GM23338 (cell line): Measurements from ENCODE around the gene GATA5. TPM values are rescaled to one million over a fixed set of nuclear protein-coding genes. Genes with fewer than 3 reads are reported as not detected.

Experiments
- ATAC-seq: fragments of 200-7000 bp; cut with Tn5 transposase; 3 replicates; pipeline ENCODE4 v1.9.1; 2020
- DNase-seq: peaks from one replicate; pipeline ENCODE4 v3.0.0-alpha.2; 2015; ENCODE audit warnings: low spot score
- H2AFZ ChIP-seq: fragments of 200-600 bp; sonication (generic); 2 replicates; pipeline ENCODE4 v1.8.0; 2016; ENCODE audit warnings: antibody characterized with exemption, mild to moderate bottlenecking, moderate library complexity
- H3F3A ChIP-seq: fragments of 200-600 bp; sonication (generic); replicated peaks from 2 replicates; pipeline ENCODE4 v1.8.0; 2017; ENCODE audit warnings: antibody characterized with exemption, mixed run types, low read depth
- H3K27ac ChIP-seq: fragments of 200-600 bp; sonication (generic); 2 replicates; pipeline ENCODE4 v1.6.1; 2016; ENCODE audit warnings: low read depth
- H3K27me3 ChIP-seq: fragments of 200-600 bp; sonication (generic); 2 replicates; pipeline ENCODE4 v1.8.0; 2016; ENCODE audit warnings: mild to moderate bottlenecking, mixed run types, moderate library complexity; ENCODE audit not compliant: insufficient read depth
- H3K36me3 ChIP-seq: fragments of 200-600 bp; sonication (generic); 2 replicates; pipeline ENCODE4 v1.8.0; 2016; ENCODE audit warnings: mild to moderate bottlenecking; ENCODE audit not compliant: insufficient read depth
- H3K4me1 ChIP-seq: fragments of 200-600 bp; sonication (generic); 2 replicates; pipeline ENCODE4 v1.8.0; 2016; ENCODE audit warnings: mild to moderate bottlenecking, moderate library complexity; ENCODE audit not compliant: insufficient read depth
- H3K4me2 ChIP-seq: fragments of 200-600 bp; sonication (generic); 2 replicates; pipeline ENCODE4 v1.7.1; 2017; ENCODE audit warnings: mixed run types
- H3K4me3 ChIP-seq: fragments of 200-600 bp; sonication (generic); 2 replicates; pipeline ENCODE4 v1.6.1; 2016; ENCODE audit warnings: mixed run types
- H3K79me2 ChIP-seq: fragments of 200-600 bp; sonication (generic); replicated peaks from 2 replicates; pipeline ENCODE4 v1.8.0; 2017; ENCODE audit warnings: mild to moderate bottlenecking; ENCODE audit not compliant: insufficient read depth
- H3K9me2 ChIP-seq: fragments of 200-600 bp; sonication (generic); 2 replicates; pipeline ENCODE4 v1.8.0; 2017; ENCODE audit not compliant: insufficient read depth
- H4K20me1 ChIP-seq: fragments of 200-600 bp; sonication (generic); replicated peaks from 2 replicates; pipeline ENCODE4 v1.8.0; 2017; ENCODE audit warnings: mild to moderate bottlenecking; ENCODE audit not compliant: insufficient read depth
- H3K27ac Mint-ChIP-seq: 2 replicates; pipeline ENCODE4 v1.8.0; 2020; ENCODE audit warnings: inconsistent platforms, mild to moderate bottlenecking, moderate library complexity, mixed read lengths
- H3K27me3 Mint-ChIP-seq: 3 replicates; pipeline ENCODE4 v1.8.0; 2022; ENCODE audit warnings: low read depth, mild to moderate bottlenecking, moderate library complexity, mixed read lengths, inconsistent platforms; ENCODE audit not compliant: insufficient read depth, poor library complexity
- H3K36me3 Mint-ChIP-seq: 3 replicates; pipeline ENCODE4 v1.8.0; 2021; ENCODE audit warnings: low read depth, mild to moderate bottlenecking, inconsistent platforms, moderate library complexity, mixed read lengths
- H3K4me1 Mint-ChIP-seq: 3 replicates; pipeline ENCODE4 v1.8.0; 2020; ENCODE audit warnings: mild to moderate bottlenecking, inconsistent platforms, mixed read lengths
- H3K4me3 Mint-ChIP-seq: 3 replicates; pipeline ENCODE4 v1.8.0; 2021; ENCODE audit warnings: moderate library complexity, mild to moderate bottlenecking, inconsistent platforms, mixed read lengths
- H3K9me3 Mint-ChIP-seq: 3 replicates; pipeline ENCODE4 v1.8.0; 2020; ENCODE audit warnings: moderate library complexity, mild to moderate bottlenecking, inconsistent platforms, mixed read lengths
- CREB1 ChIP-seq: fragments of 250-450 bp; sonication (Bioruptor Pico); IDR thresholded peaks from 2 replicates; pipeline ENCODE4 v1.5.0; 2020; ENCODE audit warnings: low read depth, mild to moderate bottlenecking, moderate library complexity
- CTCF ChIP-seq, 2 experiments: fragments of 200-600 bp in 1 of 2; sonication (generic) in 1 of 2; conservative IDR thresholded peaks; 2 replicates each; pipeline versions ENCODE4 v1.5.1 to v1.6.1; 2016 to 2017; ENCODE audit warnings: antibody characterized with exemption in 2 of 2, low read depth in 2 of 2, mild to moderate bottlenecking in 2 of 2, moderate library complexity in 1 of 2
- ETS1 ChIP-seq: IDR thresholded peaks from 2 replicates; pipeline ENCODE4 v1.6.1; 2016; ENCODE audit warnings: antibody characterized with exemption
- EZH2 ChIP-seq: fragments of 200-600 bp; sonication (generic); IDR thresholded peaks from one replicate; pipeline ENCODE4 v1.8.0; 2017; ENCODE audit warnings: antibody characterized with exemption, mild to moderate bottlenecking, low read depth; ENCODE audit not compliant: unreplicated experiment
- EZH2phosphoT487 ChIP-seq: fragments of 200-600 bp; sonication (generic); IDR thresholded peaks from one replicate; pipeline ENCODE4 v1.8.1; 2018; ENCODE audit warnings: antibody characterized with exemption; ENCODE audit not compliant: unreplicated experiment
- JUNB ChIP-seq: IDR thresholded peaks from one replicate; pipeline ENCODE4 v1.6.1; 2016; ENCODE audit warnings: antibody characterized with exemption; ENCODE audit not compliant: unreplicated experiment
- NANOG ChIP-seq: IDR thresholded peaks from 2 replicates; pipeline ENCODE4 v1.6.1; 2016; ENCODE audit warnings: antibody characterized with exemption, borderline replicate concordance
- REST ChIP-seq: IDR thresholded peaks from one replicate; pipeline ENCODE4 v1.6.1; 2018; ENCODE audit warnings: antibody characterized with exemption; ENCODE audit not compliant: unreplicated experiment
- STAT1 ChIP-seq: IDR thresholded peaks from one replicate; pipeline ENCODE4 v1.6.1; 2016; ENCODE audit warnings: antibody characterized with exemption; ENCODE audit not compliant: unreplicated experiment
- ZNF114 ChIP-seq: fragments of 250-450 bp; sonication (Bioruptor Pico); IDR thresholded peaks from 2 replicates; pipeline ENCODE4 v1.5.0; 2020; ENCODE audit warnings: mild to moderate bottlenecking, moderate library complexity
- polyA plus RNA-seq: library from polyadenylated mRNA; unstranded; fragments of >200 nt; fragmentation: Nextera tagmentation; extraction: Ambion mirVana; gene quantifications from 2 replicates; pipeline ENCODE4 v1.2.1, GENCODE V29; 2016
- total RNA-seq: library from RNA; depleted of rRNA; stranded (reverse); fragments of >200 nt; shearing (Covaris generic); gene quantifications from 2 replicates; pipeline ENCODE4 v1.2.3, GENCODE V29; 2014

GATA5 gene
- total and polyA plus RNA-seq, 2 experiments from 2014 or later, result 0.60 to 0.73 TPM

- TF ChIP-seq CTCF (conservative IDR thresholded peaks at IDR 0.05; ENCODE audit: low read depth in 2 of 2) (no peak), CREB1 (CRISPR knock-in tag) (no peak), EZH2 (no peak), EZH2phosphoT487 (no peak), ETS1 (no peak), REST (no peak), JUNB (no peak), ZNF114 (CRISPR knock-in tag) (no peak)
Observed at GRCh38 chr20:62511300-62511914, 35.6 kb upstream of the GATA5 start (continued).

- DNase-seq, result no peak
- H3K4me2 ChIP-seq, result no peak overlapping the region
- H3K4me1 ChIP-seq, result no peaks in the 10 kb centered on the region
Observed at GRCh38 chr20:62508641-62509051, 32.9 kb upstream of the GATA5 start.

More at GRCh38 chr20:62508641-62509051, 32.9 kb upstream of the GATA5 start:
- no peaks in the 10 kb centered on the region for H3K4me1 Mint-ChIP-seq
- H3K27ac Mint-ChIP-seq, result no peak overlapping the region
- Histone ChIP-seq H3K4me3 (no peak overlapping the region), H4K20me1 (no peaks in the 10 kb centered on the region), H3K27me3 (no peaks in the 10 kb centered on the region), H3F3A (no peaks in the 10 kb centered on the region), H3K36me3 (no peaks in the 10 kb centered on the region), H3K9me2 (no peaks in the 10 kb centered on the region), H3K79me2 (no peaks in the 10 kb centered on the region), H3K27ac (no peak overlapping the region), H2AFZ (no peak overlapping the region)
- no peak for TF ChIP-seq NANOG
- TF ChIP-seq STAT1, result no peak
- no peak for TF ChIP-seq CTCF (conservative IDR thresholded peaks at IDR 0.05; ENCODE audit: low read depth in 2 of 2)
- no peak for TF ChIP-seq REST
- no peak for ATAC-seq
- no peaks in the 10 kb centered on the region for H3K9me3 Mint-ChIP-seq
- H3K36me3 Mint-ChIP-seq, result no peaks in the 10 kb centered on the region
- no peak overlapping the region for H3K4me3 Mint-ChIP-seq
- peaks cover 9% of the 10 kb centered on the region for H3K27me3 Mint-ChIP-seq
